OCI-LY3 (cell line): ENCODE measurements around the gene FAM131A.

Source experiments
- EZH2phosphoT487 ChIP-seq: fragments of 200-600 bp; shearing (Covaris generic); IDR thresholded peaks from 2 replicates; pipeline ENCODE4 v1.6.1; 2018; ENCODE audit warnings: antibody characterized with exemption, mixed run types, low read depth
- TF ChIP-seq, protein P1 (sequence below): fragments of 200-600, 300-600 bp; sonication (generic); IDR thresholded peaks from 2 replicates; pipeline ENCODE4 v1.5.1; 2014; ENCODE audit warnings: antibody characterized with exemption, low read length, low read depth

GRCh38 chr3:184327171-184327570 is 10.2 kb upstream of the FAM131A start:
- TF ChIP-seq, protein P1, sequence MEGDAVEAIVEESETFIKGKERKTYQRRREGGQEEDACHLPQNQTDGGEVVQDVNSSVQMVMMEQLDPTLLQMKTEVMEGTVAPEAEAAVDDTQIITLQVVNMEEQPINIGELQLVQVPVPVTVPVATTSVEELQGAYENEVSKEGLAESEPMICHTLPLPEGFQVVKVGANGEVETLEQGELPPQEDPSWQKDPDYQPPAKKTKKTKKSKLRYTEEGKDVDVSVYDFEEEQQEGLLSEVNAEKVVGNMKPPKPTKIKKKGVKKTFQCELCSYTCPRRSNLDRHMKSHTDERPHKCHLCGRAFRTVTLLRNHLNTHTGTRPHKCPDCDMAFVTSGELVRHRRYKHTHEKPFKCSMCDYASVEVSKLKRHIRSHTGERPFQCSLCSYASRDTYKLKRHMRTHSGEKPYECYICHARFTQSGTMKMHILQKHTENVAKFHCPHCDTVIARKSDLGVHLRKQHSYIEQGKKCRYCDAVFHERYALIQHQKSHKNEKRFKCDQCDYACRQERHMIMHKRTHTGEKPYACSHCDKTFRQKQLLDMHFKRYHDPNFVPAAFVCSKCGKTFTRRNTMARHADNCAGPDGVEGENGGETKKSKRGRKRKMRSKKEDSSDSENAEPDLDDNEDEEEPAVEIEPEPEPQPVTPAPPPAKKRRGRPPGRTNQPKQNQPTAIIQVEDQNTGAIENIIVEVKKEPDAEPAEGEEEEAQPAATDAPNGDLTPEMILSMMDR, result no peak
- no peak for TF ChIP-seq EZH2phosphoT487
